Gastrocnemius medialis (tissue), 4 donors: Measurements from ENCODE around the gene HLA-C. TPM values are rescaled to one million over a fixed set of nuclear protein-coding genes. Genes with fewer than 3 reads are reported as not detected.
"Not testable (repeated sequence)": the region's sequence is repeated elsewhere in the genome, so short reads cannot be mapped to it uniquely, and the experiment has no call there.

Source experiments
- ATAC-seq, 2 donors: fragments of 150-250 bp; one replicate each; pipeline ENCODE4 v1.9.1; 2016
- DNase-seq, 2 donors: peaks; one replicate each; pipeline ENCODE4 v3.0.0-alpha.2; 2019
- H3K27ac ChIP-seq, 4 donors: fragments of 200-600 bp; sonication (generic); 1 replicate in 1 of 4; 2 replicates in 3 of 4; pipeline ENCODE4 v1.5.1; 2016 to 2018; ENCODE audit warnings: mild to moderate bottlenecking in 2 of 4, moderate library complexity in 1 of 4
- H3K27me3 ChIP-seq, 3 donors: fragments of 200-600 bp; sonication (generic) in 2 of 3; 1 replicate in 1 of 3; 2 replicates in 2 of 3; pipeline versions ENCODE4 v1.5.1 to v1.6.0; 2016 to 2019; ENCODE audit warnings: mild to moderate bottlenecking in 1 of 3, moderate library complexity in 1 of 3
- H3K36me3 ChIP-seq, 2 donors: fragments of 200-600 bp; sonication (generic) in 1 of 2; one replicate each; pipeline ENCODE4 v1.5.1; 2017 to 2018
- H3K4me1 ChIP-seq, 2 donors: fragments of 200-600 bp; sonication (generic) in 1 of 2; one replicate each; pipeline ENCODE4 v1.5.1; 2016 to 2017; ENCODE audit warnings: mild to moderate bottlenecking in 2 of 2
- H3K4me3 ChIP-seq, 4 donors: fragments of 200-600 bp; sonication (generic) in 3 of 4; 1 replicate in 1 of 4; 2 replicates in 3 of 4; pipeline ENCODE4 v1.5.1; 2016 to 2019; ENCODE audit warnings: mild to moderate bottlenecking in 2 of 4
- H3K9me3 ChIP-seq, 3 donors: fragments of 200-600 bp; sonication (generic) in 2 of 3; 1 replicate in 1 of 3; 2 replicates in 2 of 3; pipeline ENCODE4 v1.5.1; 2016 to 2019
- CTCF ChIP-seq, 5 experiments: fragments of 450-650 bp in 3 of 5; fragments of 200-600 bp in 2 of 5; sonication (generic) in 2 of 5; IDR thresholded peaks in 4 of 5; conservative IDR thresholded peaks in 1 of 5; 1 replicate in 4 of 5; 2 replicates in 1 of 5; pipeline ENCODE4 v1.5.1; 2016 to 2019; ENCODE audit warnings: antibody characterized with exemption in 5 of 5, mild to moderate bottlenecking in 3 of 5, moderate library complexity in 3 of 5
- POLR2A ChIP-seq, 2 donors: fragments of 450-650 bp; IDR thresholded peaks; one replicate each; pipeline ENCODE4 v1.6.1; 2017; ENCODE audit warnings: antibody characterized with exemption in 2 of 2, mild to moderate bottlenecking in 2 of 2, moderate library complexity in 2 of 2
- in situ Hi-C, 4 donors: fragments of 200-750 bp; cut with MboI; loops; one replicate each; pipeline versions ENCODE4 v1.15.0 to v1.8.0; 2017; ENCODE audit warnings: low sequenced_read_pairs in 4 of 4
- intact Hi-C: fragments of 100-400 bp; cut with DNase I; formaldehyde crosslinking; loops from one replicate; pipeline ENCODE4 v1.15.1; 2023; ENCODE audit warnings: low total_unique reads
- total RNA-seq, 4 donors: library from RNA; depleted of rRNA; stranded (reverse); fragments of >200 nt; gene quantifications; one replicate each; pipeline versions ENCODE4 v1.1.0 to v1.2.3, GENCODE V29; 2016

The HLA-C gene
- total RNA-seq, 4 donors from 2014 or later, result 73.4 to 267 (median 133) TPM

GRCh38 chr6:31285486-31285885, 13.6 kb upstream of the HLA-C start:
- intact Hi-C loops, result no loop called here
- no peak for TF ChIP-seq POLR2A (IDR thresholded peaks at IDR 0.05)
- TF ChIP-seq CTCF (IDR thresholded peaks at IDR 0.05 in 4 of 5, conservative IDR thresholded peaks at IDR 0.05 in 1 of 5), result no peak
- no peak for DNase-seq
- Histone ChIP-seq H3K27me3 (no peaks in the 10 kb centered on the region), H3K4me1 (no peaks in the 10 kb centered on the region), H3K9me3 (no peaks in the 10 kb centered on the region), H3K27ac (no peak overlapping the region), H3K36me3 (no peaks in the 10 kb centered on the region), H3K4me3 (no peak overlapping the region)
- no peak for ATAC-seq
- in situ Hi-C loops, result no loop called here

DNA sequence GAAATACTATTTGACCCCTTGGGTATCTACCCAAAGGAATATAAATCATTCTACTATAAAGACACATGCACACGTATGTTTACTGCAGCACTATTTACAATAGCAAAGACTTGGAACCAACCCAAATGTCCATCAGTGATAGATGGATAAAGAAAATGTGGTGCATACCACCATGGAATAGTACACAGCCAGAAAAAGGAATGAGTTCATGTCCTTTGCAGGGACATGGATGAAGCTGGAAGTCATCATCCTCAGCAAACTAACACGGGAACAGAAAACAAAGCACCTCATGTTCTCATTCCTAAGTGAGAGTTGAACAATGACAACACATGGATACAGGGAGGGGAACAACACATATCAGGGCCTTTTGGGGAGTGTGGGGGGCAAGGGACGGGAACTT, 7.8 kb upstream of the HLA-C start:
- H3K27me3 ChIP-seq, H3K4me3 ChIP-seq, H3K9me3 ChIP-seq, H3K4me1 ChIP-seq, intact Hi-C loops, DNase-seq, ATAC-seq, H3K27ac ChIP-seq, H3K36me3 ChIP-seq: not testable (repeated sequence)
- in situ Hi-C loops, result loop anchor here in 2 of 4 donors (10.0 kb wide), 2 partner anchors 75 to 95 kb away; partner anchors contain the start of gene HLA-B (in 1 of the 2)

DNA sequence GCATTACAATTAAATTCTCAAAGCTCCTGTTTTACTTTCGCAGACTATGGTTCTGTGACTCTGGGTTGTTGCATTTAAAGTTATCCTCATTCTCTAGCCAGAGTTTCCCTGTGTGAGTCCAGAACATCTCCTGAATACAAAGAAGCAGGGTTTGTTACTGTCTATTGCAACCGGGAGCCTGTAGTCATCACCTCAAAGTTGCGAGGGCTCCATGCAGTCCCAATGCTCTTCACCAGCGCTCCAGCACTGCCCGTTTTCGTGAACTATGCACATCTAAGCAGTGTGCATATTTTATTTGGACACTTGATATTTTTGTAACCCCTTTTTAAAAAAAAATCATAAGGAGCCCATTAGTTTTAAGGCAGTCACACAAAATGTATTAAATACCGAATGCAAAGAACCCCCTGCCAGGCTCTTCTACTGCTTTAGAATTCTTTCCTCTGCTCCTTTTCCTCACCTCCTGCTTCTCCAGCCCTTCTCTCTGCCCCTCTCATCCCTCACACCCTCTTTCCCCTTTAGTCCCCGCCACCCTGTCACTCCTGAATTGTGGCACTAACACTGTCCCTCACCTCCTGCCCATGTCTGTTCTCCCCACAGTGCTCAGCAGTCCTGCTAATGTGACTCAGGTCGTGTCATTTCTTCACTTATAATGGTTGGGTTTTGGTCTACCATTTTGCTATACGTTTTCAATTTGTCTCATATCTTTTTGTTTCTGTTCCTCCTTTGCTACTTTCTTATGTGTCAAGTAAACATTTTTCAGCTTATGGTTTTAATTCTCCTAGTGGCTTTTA, 1.1 kb upstream of the HLA-C start:
- ATAC-seq (peak in 1 of 2 donors; percentile 19), DNase-seq (no peak)
- Histone ChIP-seq H3K27ac (peak overlapping the region; percentile 75 to 99 (median 88)), H3K9me3 (no peaks in the 10 kb centered on the region), H3K27me3 (no peaks in the 10 kb centered on the region), H3K36me3 (no peaks in the 10 kb centered on the region), H3K4me3 (peak overlapping the region; percentile 60 to 97 (median 80)), H3K4me1 (peaks cover 0 to 4% of the 10 kb centered on the region in 2 donors)
- in situ Hi-C loops, result loop anchor here in 2 of 4 donors (5.0 to 10.0 kb wide), 3 partner anchors 66 to 102 kb away; partner anchors contain the start of gene HLA-B (in 1 of the 2)
- intact Hi-C loops, result loop anchor here (1.0 to 5.0 kb wide), 3 partner anchors 76 to 116 kb away; partner anchors contain the start of genes CCHCR1, HLA-B and TCF19
- no peak for TF ChIP-seq POLR2A (IDR thresholded peaks at IDR 0.05)
- no peak for TF ChIP-seq CTCF (IDR thresholded peaks at IDR 0.05 in 4 of 5, conservative IDR thresholded peaks at IDR 0.05 in 1 of 5)

DNA sequence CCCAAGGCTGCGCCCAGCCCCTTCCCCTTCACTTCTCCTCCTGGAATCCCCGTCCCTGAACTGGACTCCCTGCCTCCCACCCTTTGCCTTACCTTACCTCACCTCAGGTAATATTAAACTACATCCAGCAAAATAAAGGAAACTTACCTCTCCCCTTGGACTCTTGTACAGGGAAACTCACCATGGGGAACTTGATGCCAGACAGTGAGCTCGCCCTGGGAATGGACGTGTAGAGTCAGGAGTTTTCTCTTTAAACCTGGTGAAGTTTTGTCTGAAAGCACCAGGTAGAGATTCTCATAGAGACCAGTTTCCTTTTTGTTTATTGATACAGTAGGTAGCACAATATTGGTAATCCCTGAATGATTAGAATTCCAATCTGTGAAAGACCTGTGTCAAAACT, 544 bp upstream of the HLA-C start:
- TF ChIP-seq CTCF (IDR thresholded peaks at IDR 0.05 in 4 of 5, conservative IDR thresholded peaks at IDR 0.05 in 1 of 5), result no peak
- no peak for TF ChIP-seq POLR2A (IDR thresholded peaks at IDR 0.05)
- ATAC-seq, result peak in 1 of 2 donors; percentile 49

More for the DNA sequence above, 544 bp upstream of the HLA-C start:
- H3K27ac ChIP-seq, result peak overlapping the region; percentile 75 to 99 (median 88)
- intact Hi-C loops, result loop anchor here (1.0 to 5.0 kb wide), 3 partner anchors 75 to 115 kb away; partner anchors contain the start of genes CCHCR1, HLA-B and TCF19
- H3K36me3 ChIP-seq, result no peaks in the 10 kb centered on the region
- no peaks in the 10 kb centered on the region for H3K9me3 ChIP-seq
- in situ Hi-C loops, result loop anchor here in 2 of 4 donors (5.0 to 10.0 kb wide), 3 partner anchors 65 to 102 kb away; partner anchors contain the start of gene HLA-B (in 1 of the 2)
- H3K27me3 ChIP-seq, result no peaks in the 10 kb centered on the region
- peaks cover 0 to 4% of the 10 kb centered on the region in 2 donors for H3K4me1 ChIP-seq
- peak overlapping the region; percentile 60 to 97 (median 80) for H3K4me3 ChIP-seq
- no peak for DNase-seq
